ENCODE measurements around the gene ZBTB40.

The ZBTB40 gene

DNA sequence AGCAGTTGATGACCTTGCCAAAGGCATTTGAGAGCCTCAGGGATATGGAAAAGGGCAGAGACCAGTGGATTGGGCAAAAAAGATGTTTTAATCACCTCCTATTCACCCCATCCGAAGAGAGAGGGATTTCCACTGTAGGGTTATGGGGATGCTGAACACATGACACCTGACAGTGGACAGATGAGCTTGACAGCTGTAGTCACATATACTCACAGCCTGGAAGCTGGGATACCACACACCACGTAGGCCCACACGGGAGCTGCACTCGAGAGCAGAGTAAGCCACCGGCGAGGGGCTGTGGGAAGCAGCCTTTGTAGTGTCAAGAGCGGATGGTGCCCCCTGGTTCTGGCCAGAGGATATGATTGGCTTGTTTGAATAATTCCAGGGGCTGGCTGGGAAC is 20.0 kb downstream of the ZBTB40 start:
- in situ Hi-C loops (cut with HindIII; ENCODE audit: low sequenced_read_pairs) = no loop called here
- H3K4me3 ChIP-seq (ENCODE audit: low read depth, low read length) = no peak overlapping the region
- no peak for DNase-seq (ENCODE audit: low read depth)
- TF ChIP-seq CTCF (IDR thresholded peaks at IDR 0.05; ENCODE audit: low read depth, low read length, missing control alignments) = no peak

GRCh38 chr1:22472596-22472995 is 20.9 kb downstream of the ZBTB40 start:
- in situ Hi-C loops (cut with HindIII; ENCODE audit: low sequenced_read_pairs) = no loop called here
- no peak for TF ChIP-seq CTCF (IDR thresholded peaks at IDR 0.05; ENCODE audit: low read depth, low read length, missing control alignments)
- DNase-seq (ENCODE audit: low read depth) = no peak
- no peak overlapping the region for H3K4me3 ChIP-seq (ENCODE audit: low read depth, low read length)

GRCh38 chr1:22473952-22474351 is 22.3 kb downstream of the ZBTB40 start:
- in situ Hi-C loops (cut with HindIII; ENCODE audit: low sequenced_read_pairs) = no loop called here
- H3K4me3 ChIP-seq (ENCODE audit: low read depth, low read length) = no peak overlapping the region
- TF ChIP-seq CTCF (IDR thresholded peaks at IDR 0.05; ENCODE audit: low read depth, low read length, missing control alignments) = no peak
- DNase-seq (ENCODE audit: low read depth) = no peak

DNA sequence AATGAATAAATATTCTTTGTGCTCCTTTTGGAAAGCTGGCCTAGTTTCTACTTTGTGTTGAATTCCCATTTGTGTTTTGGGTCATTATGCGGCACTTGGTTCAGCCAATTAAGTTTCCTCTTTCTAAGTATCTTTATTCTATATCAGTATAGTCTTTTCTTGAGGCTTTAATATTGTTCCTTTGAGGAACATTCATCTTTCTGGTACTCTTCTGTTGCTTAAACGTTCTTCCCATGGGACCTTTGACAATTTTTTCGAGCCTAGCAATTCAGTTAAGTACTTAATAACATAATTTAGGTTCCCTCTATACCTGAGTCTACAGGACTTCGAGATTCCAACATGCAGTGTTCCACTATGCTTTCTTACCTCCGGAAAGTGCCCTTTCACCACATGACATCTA is 24.9 kb downstream of the ZBTB40 start:
- no peak overlapping the region for H3K4me3 ChIP-seq (ENCODE audit: low read depth, low read length)

DNA sequence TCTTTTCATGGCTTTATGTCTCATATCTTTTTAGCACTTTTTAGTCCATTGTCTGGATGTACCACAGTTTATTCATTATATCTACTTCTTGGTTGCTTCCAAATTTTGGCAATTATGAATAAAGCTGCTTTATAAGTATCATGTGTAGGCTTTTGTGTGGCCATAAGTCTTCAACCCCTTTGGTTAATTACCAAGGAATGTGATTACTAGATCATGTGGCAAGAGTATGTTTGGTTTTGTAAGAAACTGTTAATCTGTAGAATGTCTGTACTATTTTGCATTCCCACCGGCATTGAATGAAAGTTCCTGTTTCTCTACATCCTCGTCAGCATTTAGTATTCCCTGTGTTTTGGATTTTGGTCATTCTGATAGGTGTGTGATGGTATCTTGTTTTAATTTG is 31.5 kb downstream of the ZBTB40 start:
- no peak for DNase-seq (ENCODE audit: low read depth)
- H3K4me3 ChIP-seq (ENCODE audit: low read depth, low read length) = no peak overlapping the region
- in situ Hi-C loops (cut with HindIII; ENCODE audit: low sequenced_read_pairs) = no loop called here
- TF ChIP-seq CTCF (IDR thresholded peaks at IDR 0.05; ENCODE audit: low read depth, low read length, missing control alignments) = no peak

More for the DNA sequence above, 24.9 kb downstream of the ZBTB40 start:
- in situ Hi-C loops (cut with HindIII; ENCODE audit: low sequenced_read_pairs) = no loop called here
- no peak for TF ChIP-seq CTCF (IDR thresholded peaks at IDR 0.05; ENCODE audit: low read depth, low read length, missing control alignments)
- no peak for DNase-seq (ENCODE audit: low read depth)

- no peak overlapping the region for H3K4me3 ChIP-seq (ENCODE audit: low read depth, low read length)
- TF ChIP-seq CTCF (IDR thresholded peaks at IDR 0.05; ENCODE audit: low read depth, low read length, missing control alignments) = no peak
- DNase-seq (ENCODE audit: low read depth) = no peak
- in situ Hi-C loops (cut with HindIII; ENCODE audit: low sequenced_read_pairs) = loop anchor here (5.0 kb wide), 1 partner anchor 102 kb away; no protein-coding TSS in a partner anchor
Observed at GRCh38 chr1:22484706-22485345, 33.2 kb downstream of the ZBTB40 start.
